MM.1S (cell line): ENCODE measurements around the gene PSMA8.
"Not testable (repeated sequence)": the region's sequence is repeated elsewhere in the genome, so short reads cannot be mapped to it uniquely, and the experiment has no call there.

Experiments
- DNase-seq: peaks from one replicate; pipeline ENCODE4 v3.0.0-alpha.2; 2015
- H2AFZ ChIP-seq: fragments of 300-600 bp; sonication (generic); 2 replicates; pipeline ENCODE4 v1.6.0; 2016; ENCODE audit warnings: antibody characterized with exemption, low read length
- H3F3A ChIP-seq: fragments of 300-600 bp; sonication (generic); 2 replicates; pipeline ENCODE4 v1.6.1; 2016; ENCODE audit warnings: mild to moderate bottlenecking, antibody characterized with exemption, low read length, moderate library complexity, mixed read lengths; ENCODE audit not compliant: insufficient read depth
- H3K27ac ChIP-seq: fragments of 300-600 bp; sonication (generic); 2 replicates; pipeline ENCODE4 v1.5.1; 2016; ENCODE audit warnings: mild to moderate bottlenecking, low read length
- H3K27me3 ChIP-seq: fragments of 300-600 bp; sonication (generic); replicated peaks from 2 replicates; pipeline ENCODE4 v1.6.0; 2016; ENCODE audit warnings: low read length; ENCODE audit not compliant: insufficient read depth
- H3K36me3 ChIP-seq: fragments of 300-600 bp; sonication (generic); replicated peaks from 2 replicates; pipeline ENCODE4 v1.6.1; 2016; ENCODE audit warnings: mild to moderate bottlenecking, low read length, mixed read lengths; ENCODE audit not compliant: insufficient read depth
- H3K4me1 ChIP-seq: fragments of 300-600 bp; sonication (generic); 2 replicates; pipeline ENCODE4 v1.6.1; 2016; ENCODE audit warnings: low read length, mixed read lengths
- H3K4me2 ChIP-seq: fragments of 300-600 bp; sonication (generic); 2 replicates; pipeline ENCODE4 v1.6.0; 2016; ENCODE audit warnings: low read depth, low read length
- H3K4me3 ChIP-seq: fragments of 300-600 bp; sonication (generic); 2 replicates; pipeline ENCODE4 v1.5.1; 2016; ENCODE audit warnings: low read length, mixed read lengths
- H3K79me2 ChIP-seq: fragments of 300-600 bp; sonication (generic); 2 replicates; pipeline ENCODE4 v1.6.1; 2016; ENCODE audit warnings: mixed run types, low read length, mixed read lengths
- H3K9ac ChIP-seq: fragments of 300-600 bp; sonication (generic); 2 replicates; pipeline ENCODE4 v1.6.1; 2016; ENCODE audit warnings: low read length, mixed read lengths
- H3K9me2 ChIP-seq: fragments of 300-600 bp; sonication (generic); replicated peaks from 2 replicates; pipeline ENCODE4 v1.6.1; 2016; ENCODE audit warnings: mild to moderate bottlenecking, low read length, mixed read lengths; ENCODE audit not compliant: insufficient read depth
- H3K9me3 ChIP-seq: fragments of 300-600 bp; sonication (generic); replicated peaks from 2 replicates; pipeline ENCODE4 v1.6.1; 2016; ENCODE audit warnings: mild to moderate bottlenecking, low read length, mixed read lengths; ENCODE audit not compliant: insufficient read depth
- H4K20me1 ChIP-seq: fragments of 300-600 bp; sonication (generic); 2 replicates; pipeline ENCODE4 v1.6.1; 2016; ENCODE audit warnings: mild to moderate bottlenecking, low read length, moderate library complexity, mixed read lengths; ENCODE audit not compliant: insufficient read depth
- CTCF ChIP-seq: fragments of 300-600 bp; sonication (generic); IDR thresholded peaks from 2 replicates; pipeline ENCODE4 v1.5.1; 2016; ENCODE audit warnings: antibody characterized with exemption, low read length, mixed read lengths
- EZH2 ChIP-seq: fragments of 300-600 bp; sonication (generic); optimal IDR thresholded peaks from 2 replicates; pipeline ENCODE3; 2017; ENCODE audit warnings: low read depth, mild to moderate bottlenecking, antibody characterized with exemption, low read length, mixed read lengths
- EZH2phosphoT487 ChIP-seq: fragments of 300-600 bp; sonication (generic); IDR thresholded peaks from 2 replicates; pipeline ENCODE4 v1.6.1; 2018; ENCODE audit warnings: antibody characterized with exemption, low read length

Gene PSMA8

DNA sequence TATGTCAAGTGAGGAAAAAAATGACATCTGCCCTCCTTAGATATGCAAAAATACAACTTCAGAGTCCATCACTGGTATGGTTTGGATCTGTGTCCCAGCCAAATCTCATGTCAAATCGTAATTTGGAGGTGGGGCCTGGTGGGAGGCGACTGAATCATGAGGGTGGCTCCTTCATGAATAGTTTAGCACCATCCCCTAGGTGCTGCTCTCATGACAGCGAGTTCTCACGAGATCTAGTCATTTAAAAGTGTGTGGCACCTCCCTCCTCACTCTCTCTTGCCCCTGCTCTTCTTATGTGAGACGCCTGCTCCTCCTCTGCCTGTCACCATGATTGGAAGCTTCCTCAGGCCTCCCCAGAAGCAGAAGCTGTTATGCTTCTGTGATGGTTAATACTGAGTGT lies 5.9 kb upstream of the PSMA8 start:
- H2AFZ ChIP-seq: no peak overlapping the region
- DNase-seq: no peak

DNA sequence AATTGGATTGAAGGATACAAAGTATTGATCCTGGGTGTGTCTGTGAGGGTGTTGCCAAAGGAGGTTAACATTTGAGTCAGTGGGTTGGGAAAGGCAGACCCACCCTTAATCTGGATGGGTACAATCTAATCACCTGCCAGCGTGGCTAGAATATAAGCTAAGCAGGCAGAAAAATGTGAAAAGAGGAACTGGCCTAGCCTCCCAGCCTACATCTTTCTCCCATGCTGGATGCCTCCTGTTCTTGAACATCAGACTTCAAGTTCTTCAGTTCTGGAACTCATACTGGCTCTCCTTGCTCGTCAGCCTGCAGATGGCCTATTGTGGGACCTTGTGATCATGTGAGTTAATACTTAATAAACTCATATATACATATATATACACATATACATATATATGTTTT lies 5.5 kb upstream of the PSMA8 start:
- H3K27ac ChIP-seq, H3K27me3 ChIP-seq, H3K9ac ChIP-seq, H3K9me2 ChIP-seq, H3K4me2 ChIP-seq, H2AFZ ChIP-seq, H3K4me3 ChIP-seq, DNase-seq, H3K4me1 ChIP-seq, H4K20me1 ChIP-seq, H3K36me3 ChIP-seq, H3K9me3 ChIP-seq, H3F3A ChIP-seq, H3K79me2 ChIP-seq: not testable (repeated sequence)

More for the DNA sequence above, 5.9 kb upstream of the PSMA8 start:
- no peak overlapping the region for H3K27ac ChIP-seq
- no peak overlapping the region for H3K9ac ChIP-seq
- H3K9me2 ChIP-seq: no peaks in the 10 kb centered on the region
- H3K79me2 ChIP-seq: no peaks in the 10 kb centered on the region
- H4K20me1 ChIP-seq: no peaks in the 10 kb centered on the region
- H3K36me3 ChIP-seq: no peaks in the 10 kb centered on the region
- no peak overlapping the region for H3K4me2 ChIP-seq
- no peaks in the 10 kb centered on the region for H3K9me3 ChIP-seq
- no peaks in the 10 kb centered on the region for H3F3A ChIP-seq
- no peak for TF ChIP-seq CTCF
- no peak for TF ChIP-seq EZH2
- TF ChIP-seq EZH2phosphoT487: no peak
- H3K4me1 ChIP-seq: no peaks in the 10 kb centered on the region
- H3K27me3 ChIP-seq: no peaks in the 10 kb centered on the region
- no peak overlapping the region for H3K4me3 ChIP-seq

DNA sequence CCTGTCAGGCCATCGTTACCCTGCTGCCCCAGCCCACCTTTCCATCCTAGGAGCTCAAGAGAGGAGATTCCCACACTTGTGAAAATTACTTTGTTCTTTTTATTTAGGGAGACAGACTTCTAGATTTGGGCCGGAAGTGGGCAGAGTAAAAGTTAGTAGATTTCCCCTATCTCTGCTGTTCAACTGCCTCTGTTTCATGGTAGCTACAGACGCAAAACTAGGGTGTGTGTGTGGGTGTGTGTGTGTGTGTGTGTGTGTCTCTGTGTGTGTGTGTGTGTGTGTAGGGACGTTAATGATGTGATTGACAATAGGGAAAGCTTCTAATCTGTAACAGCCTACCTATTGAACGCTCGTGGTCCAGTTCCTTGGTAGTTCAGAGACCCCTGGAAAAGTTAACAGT lies 438 bp downstream of the PSMA8 start:
- no peaks in the 10 kb centered on the region for H4K20me1 ChIP-seq
- H3K9me3 ChIP-seq: no peaks in the 10 kb centered on the region
- no peak overlapping the region for H3K4me3 ChIP-seq
- no peaks in the 10 kb centered on the region for H3K36me3 ChIP-seq
- no peak overlapping the region for H3K27ac ChIP-seq
- no peak overlapping the region for H2AFZ ChIP-seq
- no peaks in the 10 kb centered on the region for H3K9me2 ChIP-seq
- DNase-seq: no peak
- no peak for TF ChIP-seq EZH2phosphoT487
- no peak overlapping the region for H3K4me2 ChIP-seq
- no peaks in the 10 kb centered on the region for H3K4me1 ChIP-seq
- no peaks in the 10 kb centered on the region for H3K79me2 ChIP-seq
- no peaks in the 10 kb centered on the region for H3F3A ChIP-seq
- no peaks in the 10 kb centered on the region for H3K27me3 ChIP-seq
- H3K9ac ChIP-seq: no peak overlapping the region

DNA sequence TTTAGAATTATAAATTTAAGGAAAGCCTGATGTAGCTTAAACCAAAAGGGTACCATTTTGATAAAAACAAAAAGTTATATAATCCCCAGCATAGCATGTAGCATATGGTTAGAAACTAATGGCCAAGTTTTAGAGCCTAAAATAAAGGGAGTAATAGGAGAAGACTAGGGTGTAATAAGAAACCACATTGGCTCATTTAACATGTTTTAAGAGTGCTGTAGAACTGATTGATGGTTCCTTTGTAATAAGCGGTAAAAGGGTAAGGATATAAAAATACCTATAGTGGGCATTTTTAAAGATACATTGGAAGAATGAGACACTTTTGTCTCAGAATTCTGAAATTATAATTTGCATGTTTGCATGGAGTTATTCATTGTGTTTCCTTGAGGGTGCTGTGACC lies 1.9 kb downstream of the PSMA8 start:
- Histone ChIP-seq H2AFZ (no peak overlapping the region), H3K9me3 (no peaks in the 10 kb centered on the region)

More for the DNA sequence above, 1.9 kb downstream of the PSMA8 start:
- Histone ChIP-seq H3K27ac (no peak overlapping the region), H3K4me3 (no peak overlapping the region), H3K4me2 (no peak overlapping the region), H3K79me2 (no peaks in the 10 kb centered on the region), H3F3A (no peaks in the 10 kb centered on the region), H3K27me3 (no peaks in the 10 kb centered on the region), H3K9ac (no peak overlapping the region), H3K36me3 (no peaks in the 10 kb centered on the region), H3K4me1 (no peaks in the 10 kb centered on the region), H3K9me2 (no peaks in the 10 kb centered on the region), H4K20me1 (no peaks in the 10 kb centered on the region)
- DNase-seq: no peak
- TF ChIP-seq CTCF (no peak), EZH2 (no peak), EZH2phosphoT487 (no peak)
